HG02852 (cell line): ENCODE measurements around the gene ELOVL2.
A peak's percentile ranks its signal among the peaks of the same experiment; 100 is the strongest.
"Not testable (repeated sequence)": the region's sequence is repeated elsewhere in the genome, so short reads cannot be mapped to it uniquely, and the experiment has no call there.

Experiments
- ATAC-seq: cut with Tn5 transposase; IDR thresholded peaks from one replicate; pipeline ENCODE4 v1.9.1; 2021; ENCODE audit warnings: mild to moderate bottlenecking, moderate library complexity; ENCODE audit not compliant: unreplicated experiment

The ELOVL2 gene

DNA sequence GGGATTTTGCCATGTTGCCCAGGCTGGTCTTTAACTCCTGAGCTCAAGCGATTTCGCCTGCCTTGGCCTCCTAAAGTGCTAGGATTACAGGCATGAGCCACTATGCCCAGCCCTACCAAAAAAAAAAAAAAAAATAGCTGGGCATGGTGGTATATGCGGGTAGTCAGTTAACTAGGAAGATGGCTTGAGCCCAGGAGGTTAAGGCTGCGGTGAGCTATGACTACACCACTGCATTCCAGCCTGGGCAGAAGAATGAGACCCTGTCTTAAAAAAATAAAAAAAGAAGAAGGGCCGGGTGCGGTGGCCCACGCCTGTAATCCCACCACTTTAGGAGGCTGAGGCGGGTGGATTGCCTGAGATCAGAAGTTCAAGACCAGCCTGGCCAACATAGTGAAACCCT is 50.2 kb downstream of the ELOVL2 start:
- no peak for ATAC-seq

GRCh38 chr6:10991115-10991514 is 53.0 kb downstream of the ELOVL2 start:
- no peak for ATAC-seq

DNA sequence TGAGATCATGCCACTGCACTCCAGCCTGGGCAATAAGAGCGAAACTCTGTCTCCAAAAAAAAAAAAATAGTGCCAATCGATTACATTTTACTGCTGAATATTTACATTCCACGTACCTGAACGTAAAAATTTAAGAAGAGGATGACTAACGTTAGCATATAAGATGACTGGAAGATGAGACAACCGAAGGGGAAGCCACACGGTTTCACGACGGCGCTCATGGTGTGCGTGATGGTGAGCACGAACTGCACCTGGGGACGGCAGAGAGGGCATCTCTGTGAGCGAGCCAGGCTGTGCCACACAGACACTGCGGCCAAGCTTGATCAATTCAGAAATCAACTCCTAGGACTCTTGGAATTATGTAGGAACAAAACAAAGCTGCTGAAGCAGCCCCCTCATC is 54.5 kb downstream of the ELOVL2 start:
- ATAC-seq = no peak

DNA sequence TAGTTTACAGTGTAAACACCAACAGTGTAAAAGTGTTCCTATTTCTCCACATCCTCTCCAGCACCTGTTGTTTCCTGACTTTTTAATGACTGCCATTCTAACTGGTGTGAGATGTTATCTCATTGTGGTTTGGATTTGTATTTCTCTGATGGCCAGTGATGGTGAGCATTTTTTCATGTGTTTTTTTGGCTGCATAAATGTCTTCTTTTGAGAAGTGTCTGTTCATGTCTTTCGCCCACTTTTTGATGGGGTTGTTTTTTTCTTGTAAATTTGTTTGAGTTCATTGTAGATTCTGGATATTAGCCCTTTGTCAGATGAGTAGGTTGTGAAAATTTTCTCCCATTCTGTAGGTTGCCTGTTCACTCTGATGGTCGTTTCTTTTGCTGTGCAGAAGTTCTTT is 59.1 kb downstream of the ELOVL2 start:
- ATAC-seq = not testable (repeated sequence)

- ATAC-seq = no peak
These were observed 62.7 kb downstream of the ELOVL2 start for GRCh38 chr6:10981409-10981808.

GRCh38 chr6:10979603-10980002 is 64.5 kb downstream of the ELOVL2 start:
- no peak for ATAC-seq

DNA sequence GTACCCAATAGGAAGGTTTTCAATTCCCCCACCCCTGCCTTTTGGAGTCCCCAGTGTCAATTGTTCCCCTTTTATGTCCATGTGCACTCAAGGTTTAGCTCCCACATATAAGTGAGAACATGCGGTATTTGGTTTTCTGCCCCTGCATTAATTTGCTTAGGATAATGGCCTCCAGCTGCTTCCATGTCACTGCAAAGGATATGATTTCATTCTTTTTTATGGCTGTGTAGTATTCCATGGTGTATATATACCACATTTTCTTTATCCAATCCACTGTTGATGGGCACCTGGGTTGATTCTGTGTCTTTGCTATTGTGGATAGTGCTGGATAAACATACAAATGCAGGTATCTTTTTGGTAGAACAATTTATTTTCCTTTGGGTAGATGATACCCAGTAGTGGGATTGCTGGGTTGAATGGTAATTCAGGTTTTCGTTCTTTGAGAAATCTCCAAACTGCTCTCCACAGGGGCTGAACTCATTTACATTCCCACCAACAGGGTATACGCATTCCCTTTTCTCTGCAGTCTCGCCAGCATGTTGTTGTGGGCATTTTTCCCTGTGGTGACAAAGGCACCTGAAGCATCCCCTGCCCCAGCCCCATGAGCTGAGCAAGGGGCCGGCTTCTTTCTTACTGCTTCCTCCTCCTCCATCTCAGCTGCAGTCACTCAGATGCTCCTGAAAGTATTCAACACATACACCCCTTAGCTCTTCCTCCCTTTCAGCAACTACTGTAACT is 66.7 kb downstream of the ELOVL2 start:
- ATAC-seq = no peak

GRCh38 chr6:10976571-10976970 is 67.5 kb downstream of the ELOVL2 start:
- ATAC-seq = no peak

DNA sequence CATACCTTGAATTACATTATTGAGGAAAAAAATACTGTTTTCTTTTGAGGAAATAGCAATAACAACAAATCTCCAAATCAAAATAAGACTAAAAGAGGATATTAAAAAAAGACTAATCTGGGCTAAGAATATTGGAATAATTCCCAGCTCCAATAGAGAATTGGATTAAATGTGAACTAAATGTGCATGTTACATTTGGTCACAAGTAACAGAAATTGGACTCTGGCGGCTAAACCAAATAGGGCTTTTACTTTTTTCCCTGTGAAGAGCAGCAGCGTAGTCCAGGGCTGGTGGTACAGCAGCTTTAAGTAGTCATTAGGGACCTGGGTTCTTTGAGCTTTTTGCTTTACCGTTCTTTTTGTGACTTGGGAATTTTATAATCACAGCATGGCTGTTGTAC is 71.9 kb downstream of the ELOVL2 start:
- ATAC-seq = no peak

GRCh38 chr6:10970731-10971130 is 73.4 kb downstream of the ELOVL2 start:
- ATAC-seq = no peak

DNA sequence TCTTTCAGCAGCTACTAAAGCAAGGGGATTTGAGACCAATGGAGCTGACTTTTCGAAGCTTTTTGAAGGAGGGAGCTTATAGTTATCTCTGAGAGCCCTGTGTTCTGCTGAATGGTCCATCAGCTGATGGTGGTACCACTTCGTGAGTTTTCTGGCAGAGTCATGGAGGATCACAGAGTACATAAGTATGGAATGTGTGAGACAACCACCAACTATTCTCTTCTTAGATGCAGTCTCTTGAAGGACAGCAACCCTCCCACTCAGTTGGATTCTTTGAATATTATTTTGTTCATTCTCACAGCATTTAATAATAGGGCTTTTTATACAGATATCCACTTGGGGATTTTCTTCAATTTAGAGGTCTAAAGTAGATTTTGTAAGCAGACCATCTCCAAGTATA is 75.3 kb downstream of the ELOVL2 start:
- ATAC-seq = no peak

DNA sequence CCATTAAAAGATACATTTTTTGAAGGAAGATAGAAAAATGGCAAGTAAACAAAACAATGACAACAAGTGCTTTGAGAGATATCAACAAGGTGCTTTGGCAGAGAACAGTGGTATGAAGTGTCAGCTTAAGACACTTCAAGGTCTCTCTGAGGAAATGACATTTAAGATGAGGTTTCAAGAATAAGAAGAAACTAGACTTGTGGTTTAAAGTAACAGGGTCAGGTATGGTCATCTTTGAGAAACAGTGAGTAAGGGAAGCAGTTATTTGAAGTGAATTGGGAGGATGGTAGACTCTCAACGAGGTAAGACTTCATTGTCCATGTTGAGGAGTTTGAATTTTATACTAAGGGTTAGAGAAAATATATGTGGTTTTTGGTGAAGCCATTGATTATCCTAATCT is 79.4 kb downstream of the ELOVL2 start:
- peak; percentile 94 for ATAC-seq

GRCh38 chr6:10963113-10963512 is 81.0 kb downstream of the ELOVL2 start:
- no peak for ATAC-seq

GRCh38 chr6:10962673-10963072 is 81.4 kb downstream of the ELOVL2 start:
- peak; percentile 57 for ATAC-seq

GRCh38 chr6:10961837-10962236 is 82.3 kb downstream of the ELOVL2 start:
- no peak for ATAC-seq

- ATAC-seq = no peak
These were observed 83.9 kb downstream of the ELOVL2 start for GRCh38 chr6:10960171-10960570.

DNA sequence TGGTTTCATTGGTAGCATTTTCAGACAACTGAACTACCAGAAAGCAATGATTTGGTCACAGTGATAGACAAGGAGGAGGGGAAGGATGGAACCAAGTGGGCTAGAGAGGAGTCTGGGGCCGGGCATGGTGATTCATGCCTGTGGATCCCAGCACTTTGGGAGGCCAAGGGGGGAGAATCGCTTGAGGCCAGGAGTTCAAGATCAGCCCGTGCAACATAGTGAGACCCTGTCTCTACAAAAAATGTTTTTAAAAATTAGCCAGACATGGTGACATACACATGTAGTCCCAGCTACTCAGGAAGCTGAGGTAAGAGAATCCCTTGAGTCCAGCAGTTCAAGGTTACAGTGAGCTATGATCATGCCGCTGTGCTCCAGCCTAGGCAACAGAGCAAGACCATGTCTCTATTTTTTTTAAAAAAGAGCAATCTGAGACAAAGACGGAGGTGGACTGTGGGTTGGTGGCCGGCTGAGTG is 86.7 kb downstream of the ELOVL2 start:
- no peak for ATAC-seq

GRCh38 chr6:10956776-10957175 is 87.3 kb downstream of the ELOVL2 start:
- ATAC-seq = no peak

GRCh38 chr6:10954590-10955010 is 89.5 kb downstream of the ELOVL2 start:
- peak; percentile 91 for ATAC-seq

GRCh38 chr6:10951675-10952282 is 92.3 kb downstream of the ELOVL2 start:
- no peak for ATAC-seq

DNA sequence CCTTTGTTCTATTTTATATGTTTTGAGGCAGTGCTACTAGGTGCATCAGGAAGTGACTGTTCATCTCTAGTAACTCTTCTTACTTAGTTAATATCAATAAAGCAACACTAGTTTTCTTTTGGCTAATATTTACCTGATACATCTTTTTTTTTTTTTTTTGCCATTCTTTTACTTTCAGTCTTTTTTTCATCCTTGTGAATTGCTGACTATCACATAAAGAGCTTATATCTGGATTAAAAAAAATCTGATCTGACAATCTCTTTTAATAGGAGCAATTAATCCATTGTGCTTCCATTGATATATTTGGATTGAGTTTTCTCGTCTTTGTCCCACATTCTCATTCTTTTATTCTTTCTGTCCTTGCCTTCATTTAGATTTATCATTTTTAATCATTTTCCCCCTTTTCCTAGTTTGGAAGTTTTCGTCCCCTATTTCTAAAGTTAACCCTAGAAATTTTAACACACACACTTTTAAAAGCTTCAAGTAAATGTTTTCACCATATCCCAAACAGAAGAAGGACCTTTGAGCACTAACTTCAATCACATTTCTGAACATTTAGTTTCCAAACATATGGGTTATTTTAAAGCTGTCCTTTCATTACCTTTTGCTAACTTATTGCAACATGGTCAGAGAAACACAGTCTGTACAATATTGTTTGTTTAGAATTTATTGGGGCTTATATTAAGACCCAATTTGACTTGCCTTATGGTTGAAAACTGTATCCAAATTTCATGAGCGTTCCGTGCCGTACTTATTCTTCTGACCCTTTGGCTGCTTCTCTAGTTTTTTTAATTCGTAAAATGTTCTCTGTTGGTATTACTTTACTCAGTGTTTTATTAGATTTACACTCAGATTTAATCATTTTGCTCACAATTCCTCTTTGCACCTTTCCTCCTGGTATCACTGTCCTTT is 94.3 kb downstream of the ELOVL2 start:
- no peak for ATAC-seq

- no peak for ATAC-seq
These were observed 96.1 kb downstream of the ELOVL2 start for GRCh38 chr6:10947966-10948365.
